Measurements from ENCODE around the gene DGUOK.

DGUOK gene

DNA sequence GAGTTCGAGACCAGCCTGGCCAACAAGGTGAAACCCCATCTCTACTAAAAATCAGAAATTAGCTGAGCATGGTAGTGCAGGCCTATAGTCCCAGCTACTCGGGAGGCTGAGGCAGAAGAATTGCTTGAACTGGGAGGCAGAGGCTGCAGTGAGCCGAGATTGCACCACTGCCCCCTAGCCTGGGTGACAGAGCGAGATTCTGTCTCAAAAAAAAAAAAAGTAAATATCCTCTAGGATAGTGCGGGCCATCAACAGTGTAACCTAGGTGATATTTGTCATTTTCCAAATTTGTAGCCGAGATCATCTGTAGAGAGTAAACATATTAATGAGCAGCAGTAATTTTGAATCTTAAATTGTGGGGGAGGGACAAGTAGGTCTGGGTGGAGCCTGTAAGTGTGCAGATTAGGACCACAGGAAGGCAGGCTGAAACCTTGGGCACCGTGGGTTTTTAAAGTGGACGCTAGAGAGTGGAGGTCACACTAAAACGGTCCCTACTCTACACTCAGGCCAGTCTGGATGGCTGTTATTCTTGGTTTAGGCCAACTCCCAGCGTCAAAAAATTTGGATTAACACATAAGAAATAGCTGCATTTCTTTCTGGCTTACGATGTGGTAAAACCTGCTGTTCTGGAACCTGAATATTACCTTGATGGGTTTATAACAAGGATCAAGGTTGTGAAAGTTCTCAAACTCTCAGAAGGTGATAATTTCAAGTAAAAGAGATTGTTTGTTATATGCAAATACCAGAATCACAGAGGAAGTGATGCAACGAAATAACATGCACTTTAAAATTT lies 35.3 kb downstream of the DGUOK start:
- H3K27me3 ChIP-seq, result no peaks in the 10 kb centered on the region
- H3K4me1 ChIP-seq, result no peaks in the 10 kb centered on the region
- H3K36me3 ChIP-seq, result peaks cover 24 to 42% (median 32%) of the 10 kb centered on the region in 3 donors
- TF ChIP-seq, protein P1, sequence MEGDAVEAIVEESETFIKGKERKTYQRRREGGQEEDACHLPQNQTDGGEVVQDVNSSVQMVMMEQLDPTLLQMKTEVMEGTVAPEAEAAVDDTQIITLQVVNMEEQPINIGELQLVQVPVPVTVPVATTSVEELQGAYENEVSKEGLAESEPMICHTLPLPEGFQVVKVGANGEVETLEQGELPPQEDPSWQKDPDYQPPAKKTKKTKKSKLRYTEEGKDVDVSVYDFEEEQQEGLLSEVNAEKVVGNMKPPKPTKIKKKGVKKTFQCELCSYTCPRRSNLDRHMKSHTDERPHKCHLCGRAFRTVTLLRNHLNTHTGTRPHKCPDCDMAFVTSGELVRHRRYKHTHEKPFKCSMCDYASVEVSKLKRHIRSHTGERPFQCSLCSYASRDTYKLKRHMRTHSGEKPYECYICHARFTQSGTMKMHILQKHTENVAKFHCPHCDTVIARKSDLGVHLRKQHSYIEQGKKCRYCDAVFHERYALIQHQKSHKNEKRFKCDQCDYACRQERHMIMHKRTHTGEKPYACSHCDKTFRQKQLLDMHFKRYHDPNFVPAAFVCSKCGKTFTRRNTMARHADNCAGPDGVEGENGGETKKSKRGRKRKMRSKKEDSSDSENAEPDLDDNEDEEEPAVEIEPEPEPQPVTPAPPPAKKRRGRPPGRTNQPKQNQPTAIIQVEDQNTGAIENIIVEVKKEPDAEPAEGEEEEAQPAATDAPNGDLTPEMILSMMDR (IDR thresholded peaks at IDR 0.05), result no peak
- H3K4me3 ChIP-seq, result no peak overlapping the region
- H3K9me3 ChIP-seq, result no peaks in the 10 kb centered on the region
- no peak for DNase-seq
- no peak overlapping the region for H3K27ac ChIP-seq
- intact Hi-C loops (cut with DNase I; ENCODE audit: low total_unique reads), result no loop called here

GRCh38 chr2:73962798-73963197 lies 36.1 kb downstream of the DGUOK start:
- peaks cover 20 to 34% (median 24%) of the 10 kb centered on the region in 3 donors for H3K36me3 ChIP-seq
- TF ChIP-seq, protein P1 (IDR thresholded peaks at IDR 0.05), result no peak
- DNase-seq, result no peak
- no peak overlapping the region for H3K27ac ChIP-seq
- H3K4me3 ChIP-seq, result no peak overlapping the region
- intact Hi-C loops (cut with DNase I; ENCODE audit: low total_unique reads), result no loop called here
- H3K9me3 ChIP-seq, result no peaks in the 10 kb centered on the region
- H3K27me3 ChIP-seq, result no peaks in the 10 kb centered on the region
- H3K4me1 ChIP-seq, result no peaks in the 10 kb centered on the region

DNA sequence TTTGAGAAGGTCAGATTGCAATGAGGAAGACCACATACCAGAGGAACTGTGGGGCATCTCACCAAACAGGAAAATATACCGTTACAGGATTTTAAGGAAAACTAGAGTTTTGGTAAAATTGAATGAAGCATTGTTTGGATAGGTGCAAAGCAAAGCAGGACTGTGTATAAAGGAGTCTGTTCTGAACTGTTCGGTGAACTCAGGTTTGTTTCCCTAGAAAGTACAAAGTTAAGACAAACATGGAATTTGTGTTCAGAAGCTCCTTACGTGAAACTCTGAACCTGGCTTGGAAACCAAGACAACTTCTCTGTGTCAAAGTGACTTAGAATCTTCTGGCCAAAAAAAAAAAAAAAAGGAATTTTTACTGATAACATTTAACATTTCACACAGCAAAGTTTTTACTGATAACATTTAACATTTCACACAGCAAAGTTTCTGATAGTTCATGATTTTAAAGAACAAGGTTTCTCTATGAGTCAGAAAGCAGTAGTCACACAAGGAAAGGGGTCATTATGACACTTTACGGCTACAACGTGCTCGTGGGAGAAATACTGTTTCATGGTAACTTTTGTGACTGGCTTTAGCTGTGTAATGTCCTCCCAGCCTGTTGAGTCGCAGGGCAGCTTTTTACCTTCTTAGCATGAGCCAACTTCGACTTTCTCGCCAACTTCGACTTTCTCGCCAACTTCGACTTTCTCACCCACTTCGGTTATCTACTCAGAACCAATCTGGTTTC lies 36.9 kb downstream of the DGUOK start:
- intact Hi-C loops (cut with DNase I; ENCODE audit: low total_unique reads), result no loop called here
- Histone ChIP-seq H3K27me3 (no peaks in the 10 kb centered on the region), H3K9me3 (no peaks in the 10 kb centered on the region)

DNA sequence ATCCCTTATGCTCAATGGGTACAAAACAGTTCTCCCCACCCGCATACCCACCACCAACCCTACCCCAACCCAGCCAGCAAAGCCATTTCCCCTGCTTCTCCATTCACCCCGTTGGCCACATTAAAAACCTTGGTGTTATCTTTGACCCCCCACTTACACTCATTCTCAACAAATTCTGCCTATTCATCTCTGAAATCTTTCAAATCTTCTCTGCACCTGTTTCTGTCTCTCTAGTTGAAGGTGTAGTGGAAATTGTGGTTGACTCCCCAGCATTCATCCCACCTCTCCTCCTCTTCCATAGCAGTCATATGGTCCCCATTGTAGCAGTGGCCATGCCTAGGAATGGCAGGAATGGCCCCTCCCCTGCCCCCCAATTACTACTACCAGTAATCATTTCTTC lies 37.5 kb downstream of the DGUOK start:
- Histone ChIP-seq H3K27ac (no peak overlapping the region), H3K27me3 (no peaks in the 10 kb centered on the region), H3K4me1 (no peaks in the 10 kb centered on the region), H3K9me3 (no peaks in the 10 kb centered on the region), H3K36me3 (peaks cover 8 to 20% (median 10%) of the 10 kb centered on the region in 3 donors), H3K4me3 (no peak overlapping the region)
- TF ChIP-seq, protein P1 (IDR thresholded peaks at IDR 0.05), result no peak
- intact Hi-C loops (cut with DNase I; ENCODE audit: low total_unique reads), result no loop called here
- DNase-seq, result no peak

More for the DNA sequence above, 36.9 kb downstream of the DGUOK start:
- DNase-seq, result no peak
- Histone ChIP-seq H3K36me3 (peaks cover 15 to 27% (median 16%) of the 10 kb centered on the region in 3 donors), H3K27ac (no peak overlapping the region), H3K4me1 (no peaks in the 10 kb centered on the region), H3K4me3 (no peak overlapping the region)
- TF ChIP-seq, protein P1 (IDR thresholded peaks at IDR 0.05), result no peak

DNA sequence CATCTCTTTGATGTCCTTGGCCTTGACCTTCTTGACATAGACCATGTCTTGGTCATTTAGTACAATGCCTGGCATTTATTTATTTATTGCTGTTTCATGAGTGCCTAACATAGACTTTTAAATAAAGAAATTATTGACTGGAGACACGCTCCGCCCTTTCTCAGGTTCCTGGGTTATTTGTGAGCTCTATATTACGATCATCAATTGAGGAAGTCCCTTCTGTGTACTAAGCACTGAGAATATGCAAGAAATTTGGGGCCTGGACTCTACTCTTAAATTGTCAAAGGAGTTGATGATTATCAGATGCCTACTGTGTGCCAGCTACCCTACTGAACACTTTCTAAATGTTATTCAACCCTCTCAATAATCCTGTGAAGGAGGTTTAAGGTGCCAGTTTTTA lies 38.4 kb downstream of the DGUOK start:
- Histone ChIP-seq H3K27me3 (no peaks in the 10 kb centered on the region), H3K9me3 (no peaks in the 10 kb centered on the region), H3K4me1 (peaks cover 0 to 3% (median 0%) of the 10 kb centered on the region in 4 donors), H3K36me3 (peaks cover 1 to 12% (median 6%) of the 10 kb centered on the region in 3 donors), H3K27ac (no peak overlapping the region), H3K4me3 (no peak overlapping the region)
- intact Hi-C loops (cut with DNase I; ENCODE audit: low total_unique reads), result no loop called here
- no peak for DNase-seq
- TF ChIP-seq, protein P1 (IDR thresholded peaks at IDR 0.05), result no peak

Measured in tibial artery (tissue), 4 donors.